SU-DHL-6 (cell line): Measurements from ENCODE around the gene SLC38A6.

Experiments used
- H2AFZ ChIP-seq: fragments of 200-600 bp; sonication (generic); 2 replicates; pipeline ENCODE4 v1.6.1; 2014; ENCODE audit warnings: low read depth, mild to moderate bottlenecking, moderate library complexity, mixed read lengths, antibody characterized with exemption, low read length; ENCODE audit not compliant: severe bottlenecking
- H3F3A ChIP-seq: fragments of 200-600 bp; shearing (Covaris generic); 2 replicates; pipeline ENCODE4 v1.6.0; 2016; ENCODE audit warnings: antibody characterized with exemption, mild to moderate bottlenecking; ENCODE audit not compliant: insufficient read depth
- H3K27ac ChIP-seq: fragments of 200-600 bp; sonication (generic); 2 replicates; pipeline ENCODE4 v1.5.1; 2016; ENCODE audit warnings: low read depth, mild to moderate bottlenecking, low read length, moderate library complexity, mixed read lengths
- H3K27me3 ChIP-seq: fragments of 200-600 bp; sonication (generic), shearing (Covaris generic); 2 replicates; pipeline ENCODE4 v1.6.0; 2014; ENCODE audit warnings: mild to moderate bottlenecking, low read length
- H3K36me3 ChIP-seq: fragments of 200-600 bp; sonication (generic); 2 replicates; pipeline ENCODE4 v1.6.1; 2014; ENCODE audit warnings: mild to moderate bottlenecking, low read length, mixed read lengths
- H3K4me2 ChIP-seq: fragments of 300-600, 200-600 bp; shearing (Covaris generic), sonication (generic); 2 replicates; pipeline ENCODE4 v1.6.0; 2014; ENCODE audit warnings: low read length, low read depth, mild to moderate bottlenecking; ENCODE audit not compliant: poor library complexity, severe bottlenecking
- H3K4me3 ChIP-seq: fragments of 200-600 bp; sonication (generic); 2 replicates; pipeline ENCODE4 v1.5.1; 2014; ENCODE audit warnings: antibody characterized with exemption, low read length, mild to moderate bottlenecking, mixed read lengths; ENCODE audit not compliant: insufficient read depth, poor library complexity, severe bottlenecking
- H3K79me2 ChIP-seq: fragments of 200-600 bp; sonication (generic); 2 replicates; pipeline ENCODE4 v1.6.1; 2014; ENCODE audit warnings: mild to moderate bottlenecking, low read length, moderate library complexity; ENCODE audit not compliant: insufficient read depth
- H3K9ac ChIP-seq: fragments of 200-600 bp; sonication (generic); 2 replicates; pipeline ENCODE4 v1.7.0; 2014; ENCODE audit warnings: mild to moderate bottlenecking, low read length
- H3K9me2 ChIP-seq: fragments of 200-600 bp; sonication (generic); replicated peaks from 2 replicates; pipeline ENCODE4 v1.6.1; 2014; ENCODE audit warnings: low read length; ENCODE audit not compliant: insufficient read depth
- H3K9me3 ChIP-seq: fragments of 200-600 bp; sonication (generic); 2 replicates; pipeline ENCODE4 v1.6.1; 2014; ENCODE audit warnings: low read length, mixed read lengths; ENCODE audit not compliant: insufficient read depth
- H4K20me1 ChIP-seq: fragments of 200-600 bp; sonication (generic); 2 replicates; pipeline ENCODE4 v1.6.1; 2014; ENCODE audit warnings: low read depth, mild to moderate bottlenecking, antibody characterized with exemption, low read length, moderate library complexity, mixed read lengths
- CTCF ChIP-seq: fragments of 200-600 bp; sonication (generic); IDR thresholded peaks from one replicate; pipeline ENCODE4 v1.5.1; 2017; ENCODE audit warnings: antibody characterized with exemption, mild to moderate bottlenecking, low read length, moderate library complexity; ENCODE audit not compliant: insufficient read depth, poor library complexity, severe bottlenecking
- EZH2phosphoT487 ChIP-seq: fragments of 200-600 bp; sonication (generic), shearing (Covaris generic); conservative IDR thresholded peaks from 2 replicates; pipeline ENCODE4 v1.6.1; 2018; ENCODE audit warnings: mild to moderate bottlenecking, antibody characterized with exemption, low read length, moderate library complexity, mixed read lengths

SLC38A6 gene

GRCh38 chr14:61003571-61003970 is 22.5 kb downstream of the SLC38A6 start:
- H3K4me3 ChIP-seq: no peak overlapping the region
- TF ChIP-seq CTCF (no peak), EZH2phosphoT487 (no peak)
- H3K9me2 ChIP-seq: no peaks in the 10 kb centered on the region
- H3K27me3 ChIP-seq: no peaks in the 10 kb centered on the region
- 0 out of 2 replicates have a peak, but pooled peaks cover 7% of the 10 kb centered on the region for H3F3A ChIP-seq
- no peaks in the 10 kb centered on the region for H3K79me2 ChIP-seq
- no peaks in the 10 kb centered on the region for H3K36me3 ChIP-seq
- no peak overlapping the region for H2AFZ ChIP-seq
- H3K27ac ChIP-seq: no peak overlapping the region
- H3K4me2 ChIP-seq: no peak overlapping the region
- no peaks in the 10 kb centered on the region for H4K20me1 ChIP-seq
- H3K9me3 ChIP-seq: no peaks in the 10 kb centered on the region
- no peak overlapping the region for H3K9ac ChIP-seq

GRCh38 chr14:61019537-61019936 is 38.5 kb downstream of the SLC38A6 start:
- Histone ChIP-seq H3K4me3 (no peak overlapping the region), H2AFZ (no peak overlapping the region), H3K79me2 (no peaks in the 10 kb centered on the region), H3K27me3 (no peaks in the 10 kb centered on the region), H3F3A (no peaks in the 10 kb centered on the region), H4K20me1 (no peaks in the 10 kb centered on the region), H3K9me2 (no peaks in the 10 kb centered on the region), H3K4me2 (no peak overlapping the region), H3K9ac (no peak overlapping the region), H3K36me3 (no peaks in the 10 kb centered on the region), H3K9me3 (no peaks in the 10 kb centered on the region), H3K27ac (no peak overlapping the region)
- TF ChIP-seq CTCF: no peak
- TF ChIP-seq EZH2phosphoT487: no peak

- peak; percentile 88 for TF ChIP-seq CTCF
- TF ChIP-seq EZH2phosphoT487: no peak
- H3K27ac ChIP-seq: peak overlapping the region; percentile 79
- no peaks in the 10 kb centered on the region for H3K79me2 ChIP-seq
- no peaks in the 10 kb centered on the region for H3K36me3 ChIP-seq
- H3K9me3 ChIP-seq: no peaks in the 10 kb centered on the region
- no peaks in the 10 kb centered on the region for H4K20me1 ChIP-seq
- H3K9me2 ChIP-seq: no peaks in the 10 kb centered on the region
- no peak overlapping the region for H3K4me3 ChIP-seq
- H3K9ac ChIP-seq: no peak overlapping the region
- H2AFZ ChIP-seq: no peak overlapping the region
- no peaks in the 10 kb centered on the region for H3K27me3 ChIP-seq
- H3K4me2 ChIP-seq: peak overlapping the region; percentile 57
- peaks cover 3% of the 10 kb centered on the region; the same call in 1 of the 2 replicates for H3F3A ChIP-seq
Measured at GRCh38 chr14:61025251-61026223, 44.5 kb downstream of the SLC38A6 start.
